ENCODE data around the gene AATK. TPM values are rescaled to one million over a fixed set of nuclear protein-coding genes. Genes with fewer than 3 reads are reported as not detected.

The AATK gene
- total RNA-seq, 1 donor from 2014 or later: 0.89 TPM

- no peaks in the 10 kb centered on the region for H3K9me3 Mint-ChIP-seq
- no peak overlapping the region for H3K4me3 Mint-ChIP-seq (ENCODE audit: low read depth)
- intact Hi-C loops (cut with micrococcal nuclease): no loop called here
- H3K36me3 Mint-ChIP-seq (ENCODE audit: low read depth): no peaks in the 10 kb centered on the region
- H3K27ac Mint-ChIP-seq: no peak overlapping the region
- no peaks in the 10 kb centered on the region for H3K4me1 Mint-ChIP-seq (ENCODE audit: low read depth)
- DNase-seq (ENCODE audit: low spot score): no peak
- H3K27me3 Mint-ChIP-seq (ENCODE audit: low read depth): no peaks in the 10 kb centered on the region
Observed at GRCh38 chr17:81184555-81184954, 18.5 kb upstream of the AATK start.

GRCh38 chr17:81183807-81184206 is 17.8 kb upstream of the AATK start:
- no peak overlapping the region for H3K4me3 Mint-ChIP-seq (ENCODE audit: low read depth)
- no peaks in the 10 kb centered on the region for H3K4me1 Mint-ChIP-seq (ENCODE audit: low read depth)
- no peak for DNase-seq (ENCODE audit: low spot score)
- no peaks in the 10 kb centered on the region for H3K27me3 Mint-ChIP-seq (ENCODE audit: low read depth)
- no peaks in the 10 kb centered on the region for H3K36me3 Mint-ChIP-seq (ENCODE audit: low read depth)
- intact Hi-C loops (cut with micrococcal nuclease): no loop called here
- H3K27ac Mint-ChIP-seq: no peak overlapping the region
- no peaks in the 10 kb centered on the region for H3K9me3 Mint-ChIP-seq

GRCh38 chr17:81183316-81183715 is 17.3 kb upstream of the AATK start:
- H3K4me1 Mint-ChIP-seq (ENCODE audit: low read depth): no peaks in the 10 kb centered on the region
- H3K36me3 Mint-ChIP-seq (ENCODE audit: low read depth): no peaks in the 10 kb centered on the region
- no peaks in the 10 kb centered on the region for H3K27me3 Mint-ChIP-seq (ENCODE audit: low read depth)
- no peaks in the 10 kb centered on the region for H3K9me3 Mint-ChIP-seq
- no peak for DNase-seq (ENCODE audit: low spot score)
- intact Hi-C loops (cut with micrococcal nuclease): no loop called here
- H3K27ac Mint-ChIP-seq: no peak overlapping the region
- no peak overlapping the region for H3K4me3 Mint-ChIP-seq (ENCODE audit: low read depth)

GRCh38 chr17:81182596-81182995 is 16.6 kb upstream of the AATK start:
- Mint-ChIP-seq H3K27ac (no peak overlapping the region), H3K27me3 (ENCODE audit: low read depth) (no peaks in the 10 kb centered on the region), H3K9me3 (no peaks in the 10 kb centered on the region), H3K36me3 (ENCODE audit: low read depth) (no peaks in the 10 kb centered on the region), H3K4me1 (ENCODE audit: low read depth) (no peaks in the 10 kb centered on the region), H3K4me3 (ENCODE audit: low read depth) (no peak overlapping the region)
- no peak for DNase-seq (ENCODE audit: low spot score)
- intact Hi-C loops (cut with micrococcal nuclease): no loop called here

GRCh38 chr17:81181811-81182185 is 15.8 kb upstream of the AATK start:
- Mint-ChIP-seq H3K9me3 (no peaks in the 10 kb centered on the region), H3K4me1 (ENCODE audit: low read depth) (no peaks in the 10 kb centered on the region), H3K27me3 (ENCODE audit: low read depth) (no peaks in the 10 kb centered on the region), H3K36me3 (ENCODE audit: low read depth) (no peaks in the 10 kb centered on the region), H3K27ac (no peak overlapping the region), H3K4me3 (ENCODE audit: low read depth) (no peak overlapping the region)
- intact Hi-C loops (cut with micrococcal nuclease): no loop called here
- DNase-seq (ENCODE audit: low spot score): no peak

- Mint-ChIP-seq H3K27ac (no peak overlapping the region), H3K36me3 (ENCODE audit: low read depth) (no peaks in the 10 kb centered on the region), H3K4me1 (ENCODE audit: low read depth) (no peaks in the 10 kb centered on the region), H3K4me3 (ENCODE audit: low read depth) (no peak overlapping the region), H3K9me3 (no peaks in the 10 kb centered on the region), H3K27me3 (ENCODE audit: low read depth) (no peaks in the 10 kb centered on the region)
- intact Hi-C loops (cut with micrococcal nuclease): no loop called here
- no peak for DNase-seq (ENCODE audit: low spot score)
Observed at GRCh38 chr17:81180836-81181810, 15.1 kb upstream of the AATK start.

- no peaks in the 10 kb centered on the region for H3K4me1 Mint-ChIP-seq (ENCODE audit: low read depth)
- no peak overlapping the region for H3K4me3 Mint-ChIP-seq (ENCODE audit: low read depth)
- H3K27me3 Mint-ChIP-seq (ENCODE audit: low read depth): peaks cover 2% of the 10 kb centered on the region
- no peak for DNase-seq (ENCODE audit: low spot score)
- intact Hi-C loops (cut with micrococcal nuclease): no loop called here
- H3K27ac Mint-ChIP-seq: no peak overlapping the region
- no peaks in the 10 kb centered on the region for H3K36me3 Mint-ChIP-seq (ENCODE audit: low read depth)
- no peaks in the 10 kb centered on the region for H3K9me3 Mint-ChIP-seq
Observed at GRCh38 chr17:81179861-81180260, 13.8 kb upstream of the AATK start.

GRCh38 chr17:81179220-81179619 is 13.2 kb upstream of the AATK start:
- H3K4me1 Mint-ChIP-seq (ENCODE audit: low read depth): no peaks in the 10 kb centered on the region
- H3K36me3 Mint-ChIP-seq (ENCODE audit: low read depth): no peaks in the 10 kb centered on the region
- H3K9me3 Mint-ChIP-seq: no peaks in the 10 kb centered on the region
- intact Hi-C loops (cut with micrococcal nuclease): no loop called here
- no peak for DNase-seq (ENCODE audit: low spot score)
- H3K27me3 Mint-ChIP-seq (ENCODE audit: low read depth): peaks cover 2% of the 10 kb centered on the region
- H3K4me3 Mint-ChIP-seq (ENCODE audit: low read depth): no peak overlapping the region
- H3K27ac Mint-ChIP-seq: no peak overlapping the region

- Mint-ChIP-seq H3K4me3 (ENCODE audit: low read depth) (no peak overlapping the region), H3K4me1 (ENCODE audit: low read depth) (no peaks in the 10 kb centered on the region), H3K27me3 (ENCODE audit: low read depth) (peaks cover 2% of the 10 kb centered on the region), H3K36me3 (ENCODE audit: low read depth) (no peaks in the 10 kb centered on the region), H3K27ac (no peak overlapping the region), H3K9me3 (no peaks in the 10 kb centered on the region)
- no peak for DNase-seq (ENCODE audit: low spot score)
- intact Hi-C loops (cut with micrococcal nuclease): no loop called here
Observed at GRCh38 chr17:81178136-81179091, 12.4 kb upstream of the AATK start.

GRCh38 chr17:81176666-81177065 is 10.6 kb upstream of the AATK start:
- DNase-seq (ENCODE audit: low spot score): no peak
- H3K9me3 Mint-ChIP-seq: no peaks in the 10 kb centered on the region
- intact Hi-C loops (cut with micrococcal nuclease): no loop called here
- H3K4me1 Mint-ChIP-seq (ENCODE audit: low read depth): no peaks in the 10 kb centered on the region
- H3K27me3 Mint-ChIP-seq (ENCODE audit: low read depth): peaks cover 2% of the 10 kb centered on the region
- H3K4me3 Mint-ChIP-seq (ENCODE audit: low read depth): no peak overlapping the region
- H3K36me3 Mint-ChIP-seq (ENCODE audit: low read depth): no peaks in the 10 kb centered on the region
- no peak overlapping the region for H3K27ac Mint-ChIP-seq

GRCh38 chr17:81173762-81174155 is 7.7 kb upstream of the AATK start:
- Mint-ChIP-seq H3K36me3 (ENCODE audit: low read depth) (no peaks in the 10 kb centered on the region), H3K4me3 (ENCODE audit: low read depth) (no peak overlapping the region), H3K27ac (no peak overlapping the region), H3K4me1 (ENCODE audit: low read depth) (no peaks in the 10 kb centered on the region), H3K27me3 (ENCODE audit: low read depth) (peaks cover 2% of the 10 kb centered on the region), H3K9me3 (no peaks in the 10 kb centered on the region)
- DNase-seq (ENCODE audit: low spot score): no peak
- intact Hi-C loops (cut with micrococcal nuclease): no loop called here

- no peak overlapping the region for H3K27ac Mint-ChIP-seq
- intact Hi-C loops (cut with micrococcal nuclease): no loop called here
- H3K4me1 Mint-ChIP-seq (ENCODE audit: low read depth): no peaks in the 10 kb centered on the region
- no peak overlapping the region for H3K4me3 Mint-ChIP-seq (ENCODE audit: low read depth)
- no peak for DNase-seq (ENCODE audit: low spot score)
- H3K36me3 Mint-ChIP-seq (ENCODE audit: low read depth): no peaks in the 10 kb centered on the region
- no peaks in the 10 kb centered on the region for H3K9me3 Mint-ChIP-seq
- peaks cover 2% of the 10 kb centered on the region for H3K27me3 Mint-ChIP-seq (ENCODE audit: low read depth)
Observed at GRCh38 chr17:81173052-81173761, 7.2 kb upstream of the AATK start.

All from activated T-helper 2 cell treated with anti-CD3 and anti-CD28 coated beads, Interferon-gamma antibody, Interleukin-2, Interleukin-4, amounts not matched to agents 10 μg/mL and 5 μg/mL and 100 μg/mL, durations not matched to agents 14 hours and 24 hours and 36 hours (primary cell).